Right hindlimb (tissue), 1 donor: Measurements from ENCODE around the gene NDUFB2.
"Not testable (repeated sequence)": the region's sequence is repeated elsewhere in the genome, so short reads cannot be mapped to it uniquely, and the experiment has no call there.

Experiments used
- DNase-seq: peaks from one replicate; pipeline ENCODE4 v3.0.0-alpha.2; 2018

The NDUFB2 gene

GRCh38 chr7:140673063-140673773, 23.3 kb upstream of the NDUFB2 start:
- DNase-seq: peak; percentile 64

GRCh38 chr7:140673774-140674155, 22.7 kb upstream of the NDUFB2 start:
- no peak for DNase-seq

- no peak for DNase-seq
Observed at GRCh38 chr7:140674356-140674800, 22.1 kb upstream of the NDUFB2 start.

DNA sequence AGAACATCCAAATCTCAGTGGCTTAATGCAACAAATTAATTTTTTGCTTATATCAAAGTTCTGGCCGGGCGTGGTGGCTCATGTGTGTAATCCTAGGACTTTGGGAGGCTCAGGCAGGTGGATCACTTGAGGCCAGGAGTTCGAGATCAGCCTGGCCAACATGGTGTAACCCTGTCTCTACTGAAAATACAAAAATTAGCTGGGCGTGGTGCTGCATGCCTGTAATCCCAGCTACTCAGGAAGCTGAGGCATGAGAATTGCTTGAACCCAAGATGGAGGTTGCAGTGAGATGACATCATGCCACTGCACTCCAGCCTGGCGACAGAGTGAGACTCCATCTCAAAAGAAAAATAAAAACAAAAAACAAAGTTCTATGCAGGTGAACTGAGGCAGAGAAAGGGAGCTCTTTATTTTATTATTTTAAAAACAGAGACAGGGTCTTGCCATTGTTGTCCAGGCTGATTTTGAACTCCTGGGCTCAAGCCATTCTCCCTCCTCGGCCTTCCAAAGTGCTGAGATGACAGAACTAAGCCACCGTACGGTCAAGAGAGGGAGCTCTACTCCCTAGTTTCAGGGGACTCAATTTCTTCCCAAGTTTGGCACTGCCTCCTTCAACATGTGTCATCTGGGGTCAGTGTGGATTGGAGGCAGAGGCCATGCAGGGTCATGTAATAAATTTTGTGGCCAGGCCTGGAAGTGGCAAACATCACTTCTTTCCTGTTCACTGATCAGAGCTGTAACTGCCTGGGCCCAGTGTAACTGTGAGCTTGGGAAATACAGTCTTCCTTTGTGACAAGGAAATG, 21.4 kb upstream of the NDUFB2 start:
- DNase-seq: no peak

DNA sequence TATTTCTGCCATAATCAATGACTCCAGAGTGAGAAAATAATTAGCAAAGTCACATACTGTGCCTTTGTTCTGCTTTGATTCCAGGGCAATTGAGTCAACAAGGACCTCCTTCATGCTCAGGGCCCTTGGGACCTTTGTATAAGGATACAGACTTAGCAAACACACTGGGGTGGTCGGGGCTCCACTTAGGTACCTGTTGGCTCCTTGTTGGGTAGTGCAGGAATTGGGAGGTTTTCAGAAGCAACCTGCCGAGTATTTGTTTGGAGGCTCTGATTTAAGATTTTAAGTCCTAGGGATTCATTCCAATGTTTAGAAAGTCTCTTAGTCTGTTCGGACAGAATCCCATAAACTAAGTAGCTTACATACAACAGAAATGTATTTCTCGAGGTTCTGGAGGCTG, 20.8 kb upstream of the NDUFB2 start:
- DNase-seq: no peak

- DNase-seq: no peak
Observed at GRCh38 chr7:140676306-140676705, 20.2 kb upstream of the NDUFB2 start.

GRCh38 chr7:140676956-140677355, 19.6 kb upstream of the NDUFB2 start:
- not testable (repeated sequence) for DNase-seq

GRCh38 chr7:140677496-140677895, 19.0 kb upstream of the NDUFB2 start:
- no peak for DNase-seq

DNA sequence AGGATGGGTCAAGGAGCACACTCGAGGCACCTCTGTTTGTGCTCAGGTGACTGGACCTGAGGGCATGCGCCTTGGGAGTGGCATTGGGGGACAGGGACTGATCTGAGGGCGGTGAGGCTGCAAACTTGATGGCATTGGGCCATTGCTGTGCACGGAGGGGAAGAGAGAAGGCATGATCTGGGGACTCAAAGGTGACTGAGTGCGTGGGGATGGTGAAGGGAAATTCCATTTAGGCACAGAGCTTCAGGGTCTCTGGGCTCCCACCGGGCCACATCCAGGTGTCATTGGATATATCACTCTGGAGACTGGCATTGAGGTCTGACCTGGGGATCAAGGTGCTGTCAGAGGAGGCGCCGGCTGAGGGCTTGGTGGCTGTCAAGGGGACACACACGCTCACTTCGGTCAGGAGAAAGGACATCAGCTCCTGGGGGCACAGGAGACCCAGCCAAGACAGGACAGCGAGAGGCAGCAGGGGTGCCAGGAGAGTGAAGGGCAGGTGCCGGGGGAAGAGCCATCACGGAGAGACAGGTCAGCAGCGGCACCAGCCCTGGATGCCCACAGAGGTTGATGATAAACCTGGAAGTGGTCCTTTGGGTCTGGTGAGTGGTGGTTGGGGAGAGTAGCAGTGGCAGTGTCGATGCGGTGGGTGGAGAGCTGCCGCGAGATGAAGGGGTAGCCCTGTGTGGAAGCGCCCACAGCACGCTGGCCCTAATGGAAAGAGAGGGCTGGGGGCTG, 18.3 kb upstream of the NDUFB2 start:
- no peak for DNase-seq

GRCh38 chr7:140678816-140679130, 17.7 kb upstream of the NDUFB2 start:
- no peak for DNase-seq

DNA sequence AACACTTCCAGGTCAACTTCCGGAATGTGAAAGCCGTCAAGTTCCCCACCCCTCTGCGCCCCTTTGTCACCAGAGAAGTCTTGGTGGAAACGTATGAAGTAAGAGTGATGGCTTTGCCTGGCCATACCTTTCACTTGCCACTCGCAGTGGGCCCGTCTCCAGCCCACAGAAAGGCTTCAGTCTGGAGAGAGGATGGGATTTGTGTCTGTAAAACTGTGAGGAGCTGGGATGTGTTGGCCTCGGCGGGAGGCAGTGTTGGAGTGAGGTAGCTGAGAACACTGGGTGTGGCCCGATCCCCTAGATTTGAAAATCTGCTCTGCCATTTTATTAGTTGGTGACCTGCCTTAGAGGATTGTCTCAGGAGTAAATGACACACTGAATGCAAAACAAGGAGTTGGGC, 17.3 kb upstream of the NDUFB2 start:
- no peak for DNase-seq

- no peak for DNase-seq
Observed at GRCh38 chr7:140680886-140681285, 15.6 kb upstream of the NDUFB2 start.

GRCh38 chr7:140681766-140682165, 14.7 kb upstream of the NDUFB2 start:
- no peak for DNase-seq

- no peak for DNase-seq
Observed at GRCh38 chr7:140683657-140684056, 12.9 kb upstream of the NDUFB2 start.

DNA sequence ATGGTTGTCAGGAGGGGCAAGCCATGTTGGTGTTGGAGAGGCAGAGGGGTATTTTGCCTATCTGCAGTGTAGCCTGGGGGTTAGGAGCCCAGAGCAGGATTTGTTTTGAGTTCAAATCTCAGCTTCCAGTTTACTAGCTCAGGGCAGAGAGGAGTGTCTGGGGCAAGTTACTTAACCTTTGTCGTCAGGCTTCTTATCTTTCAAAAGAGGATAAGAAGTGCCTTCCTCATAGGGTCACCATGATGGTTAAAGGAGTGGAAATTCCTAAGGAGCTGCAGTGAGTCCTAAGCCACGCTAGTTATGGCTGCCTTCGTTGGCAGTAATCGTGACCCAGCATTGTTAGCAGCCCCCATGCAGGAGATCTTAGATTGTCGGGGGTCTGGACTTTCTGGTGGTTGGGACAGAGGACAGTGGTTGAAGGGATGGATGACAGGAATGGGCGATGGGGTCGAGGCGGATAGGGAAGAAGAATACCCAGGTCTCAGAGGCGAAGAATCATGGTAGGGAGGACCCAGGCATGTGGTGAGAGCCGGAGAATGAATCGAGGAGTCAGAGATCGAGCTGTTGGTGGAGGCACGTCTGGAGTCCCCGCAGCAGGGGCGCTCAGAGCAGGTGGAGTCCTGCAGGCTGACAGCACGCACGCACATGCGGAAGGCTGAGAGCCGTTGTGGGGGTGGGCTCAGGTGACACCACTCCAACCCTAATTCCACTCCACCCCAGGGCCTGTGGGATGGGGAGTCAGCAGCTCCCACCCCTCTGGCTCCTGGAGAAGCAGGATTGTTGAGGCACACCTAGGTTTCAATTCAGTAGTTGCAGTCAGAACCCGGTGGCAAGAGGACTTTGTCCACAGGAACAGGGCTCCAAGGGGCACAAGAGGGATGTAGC, 12.2 kb upstream of the NDUFB2 start:
- DNase-seq: no peak

GRCh38 chr7:140685407-140686087, 11.0 kb upstream of the NDUFB2 start:
- no peak for DNase-seq

GRCh38 chr7:140686921-140687320, 9.6 kb upstream of the NDUFB2 start:
- no peak for DNase-seq

DNA sequence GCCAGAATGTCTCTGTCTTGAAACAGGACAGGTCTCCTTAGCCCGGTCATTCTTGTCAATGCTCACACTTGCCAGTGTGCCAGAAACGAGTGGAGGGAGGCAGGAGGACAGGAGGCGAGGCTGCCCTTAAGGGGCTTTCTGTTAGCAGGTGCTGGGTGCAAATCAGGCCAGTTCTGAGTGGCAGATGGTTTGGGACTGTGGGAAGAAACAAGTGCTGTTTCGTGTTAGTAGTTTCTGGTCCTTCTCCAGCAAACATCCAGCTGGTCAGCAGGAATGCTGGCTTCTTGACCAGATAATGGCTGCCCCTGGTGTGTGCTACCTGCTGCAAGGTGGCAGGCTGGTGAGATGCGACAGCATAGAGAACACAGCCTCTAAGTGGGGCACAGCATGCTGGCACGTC, 8.2 kb upstream of the NDUFB2 start:
- no peak for DNase-seq

DNA sequence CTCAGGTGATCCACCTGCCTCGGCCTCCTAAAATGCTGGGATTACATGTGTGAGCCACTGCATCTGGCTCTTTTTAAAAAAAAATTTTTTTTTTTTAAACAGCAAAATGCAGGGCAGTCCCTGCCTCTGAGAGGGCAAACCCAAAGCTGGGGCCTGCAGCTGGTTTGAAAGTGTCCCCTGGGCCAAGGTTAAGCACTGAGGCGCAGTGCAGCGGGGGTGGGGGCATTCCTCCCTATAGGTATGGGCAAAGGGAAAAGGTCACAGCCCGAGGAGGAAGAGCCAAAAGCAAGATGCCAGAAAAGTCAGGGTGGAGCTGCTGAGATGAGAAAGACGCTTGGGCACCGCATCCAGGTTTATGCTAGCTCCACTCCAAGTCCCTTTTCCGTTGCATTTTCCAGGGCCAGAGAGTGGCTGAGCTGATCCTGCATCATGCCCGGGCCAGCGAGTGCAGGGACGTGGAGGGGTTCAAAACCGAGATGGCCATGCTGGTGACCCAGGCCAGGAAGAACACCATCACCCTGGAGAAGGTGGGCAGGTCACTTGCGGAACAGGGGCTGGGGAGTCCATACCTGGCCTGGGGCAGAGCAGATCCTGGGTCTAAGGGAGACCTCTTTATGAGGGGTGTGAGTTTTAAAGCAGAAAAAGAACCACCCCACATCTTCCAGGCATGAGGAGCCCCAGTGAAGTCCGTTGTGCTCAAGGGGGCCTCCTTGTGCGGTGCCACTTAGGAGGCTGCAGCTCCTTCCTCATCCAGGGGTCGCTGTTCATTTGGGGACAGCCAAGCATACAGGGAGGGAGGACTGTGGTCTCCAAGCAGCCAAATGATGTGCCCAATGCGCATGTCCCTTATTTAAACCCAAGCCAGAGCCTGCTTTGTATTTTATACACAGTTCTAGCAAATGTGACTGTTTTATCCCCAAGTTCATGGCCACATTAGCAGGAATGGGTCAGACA, 7.0 kb upstream of the NDUFB2 start:
- no peak for DNase-seq

DNA sequence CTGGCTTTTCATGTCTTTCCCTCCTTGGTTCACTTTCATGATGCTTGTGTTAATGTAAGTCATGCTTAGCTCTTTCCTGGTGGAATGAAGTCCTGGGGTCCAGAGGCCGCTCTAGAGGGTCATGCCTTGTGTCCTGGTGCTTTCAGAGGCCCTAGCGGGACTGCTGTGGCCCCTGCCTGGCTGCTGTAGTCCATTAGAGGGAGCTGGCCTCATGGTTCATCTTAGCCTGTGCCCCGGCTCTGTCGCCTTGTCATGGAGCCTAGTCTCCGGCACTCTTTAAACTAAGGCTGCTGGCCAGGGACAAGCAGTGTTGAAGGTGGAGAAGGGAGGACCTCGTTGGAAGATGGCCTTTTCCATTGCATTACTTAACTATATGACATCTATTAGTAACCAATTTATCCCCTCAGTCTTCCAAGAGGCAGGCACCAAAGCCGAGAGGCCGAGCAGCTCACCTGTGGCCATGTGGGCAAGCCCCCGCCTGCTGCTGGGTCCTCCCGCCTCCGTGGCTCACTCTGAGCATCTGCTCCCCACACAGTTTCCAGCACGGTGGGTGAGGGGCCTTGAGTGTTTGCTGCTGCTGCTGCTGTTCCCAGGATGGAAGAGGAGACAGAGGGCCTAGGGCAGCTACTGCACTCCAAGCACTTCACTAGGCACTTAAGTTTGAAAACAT, 5.0 kb upstream of the NDUFB2 start:
- DNase-seq: no peak
